ENCODE results near the gene MRLN.
"Not testable (repeated sequence)": the region's sequence is repeated elsewhere in the genome, so short reads cannot be mapped to it uniquely, and the experiment has no call there.

The MRLN gene

DNA sequence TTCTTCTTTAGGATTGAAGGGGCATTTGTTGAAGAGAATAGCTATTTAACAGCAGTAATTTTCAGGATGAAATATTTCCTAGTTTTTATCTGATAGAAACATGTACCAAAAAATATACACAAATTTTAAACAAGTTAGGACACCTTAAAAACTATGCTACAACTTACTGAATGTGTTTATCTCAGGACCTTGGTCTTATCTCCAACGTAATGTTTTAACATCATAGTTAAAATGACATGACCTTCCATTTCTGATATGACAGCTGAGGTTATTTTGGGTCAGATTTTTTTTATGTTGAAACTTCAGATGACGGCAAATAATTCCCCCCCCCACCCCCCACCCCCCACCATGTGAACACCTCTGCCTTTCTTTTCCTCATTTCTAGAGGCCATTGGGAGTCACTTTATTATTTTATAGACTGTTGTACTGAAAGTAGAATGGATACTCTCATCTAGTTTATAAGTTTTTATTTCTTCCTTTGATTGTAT lies 8.0 kb downstream of the MRLN start:
- in situ Hi-C loops (cut with MboI; ENCODE audit: low pct_unique_long_range_greater_than_20kb, low sequenced_read_pairs, unreplicated experiment), result no loop called here
- TF ChIP-seq, protein P1, sequence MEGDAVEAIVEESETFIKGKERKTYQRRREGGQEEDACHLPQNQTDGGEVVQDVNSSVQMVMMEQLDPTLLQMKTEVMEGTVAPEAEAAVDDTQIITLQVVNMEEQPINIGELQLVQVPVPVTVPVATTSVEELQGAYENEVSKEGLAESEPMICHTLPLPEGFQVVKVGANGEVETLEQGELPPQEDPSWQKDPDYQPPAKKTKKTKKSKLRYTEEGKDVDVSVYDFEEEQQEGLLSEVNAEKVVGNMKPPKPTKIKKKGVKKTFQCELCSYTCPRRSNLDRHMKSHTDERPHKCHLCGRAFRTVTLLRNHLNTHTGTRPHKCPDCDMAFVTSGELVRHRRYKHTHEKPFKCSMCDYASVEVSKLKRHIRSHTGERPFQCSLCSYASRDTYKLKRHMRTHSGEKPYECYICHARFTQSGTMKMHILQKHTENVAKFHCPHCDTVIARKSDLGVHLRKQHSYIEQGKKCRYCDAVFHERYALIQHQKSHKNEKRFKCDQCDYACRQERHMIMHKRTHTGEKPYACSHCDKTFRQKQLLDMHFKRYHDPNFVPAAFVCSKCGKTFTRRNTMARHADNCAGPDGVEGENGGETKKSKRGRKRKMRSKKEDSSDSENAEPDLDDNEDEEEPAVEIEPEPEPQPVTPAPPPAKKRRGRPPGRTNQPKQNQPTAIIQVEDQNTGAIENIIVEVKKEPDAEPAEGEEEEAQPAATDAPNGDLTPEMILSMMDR (IDR thresholded peaks at IDR 0.05; ENCODE audit: extremely low read depth, insufficient read depth, missing control alignments), result no peak
- DNase-seq (ENCODE audit: low spot score), result no peak

DNA sequence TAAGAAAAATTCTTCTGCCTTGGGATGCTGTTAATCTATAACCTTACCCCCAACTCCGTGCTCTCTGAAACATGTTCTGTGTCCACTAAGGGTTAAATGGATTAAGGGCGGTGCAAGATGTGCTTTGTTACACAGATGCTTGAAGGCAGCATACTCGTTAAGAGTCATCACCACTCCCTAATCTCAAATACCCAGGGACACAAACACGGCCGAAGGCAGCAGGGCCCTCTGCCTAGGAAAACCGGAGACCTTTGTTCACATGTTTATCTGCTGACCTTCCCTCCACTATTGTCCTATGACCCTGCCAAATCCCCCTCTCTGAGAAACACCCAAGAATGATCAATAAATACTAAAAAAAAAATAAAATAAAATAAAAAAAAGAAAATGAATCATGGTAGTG lies 8.5 kb downstream of the MRLN start:
- DNase-seq (ENCODE audit: low spot score); in situ Hi-C loops (cut with MboI; ENCODE audit: low pct_unique_long_range_greater_than_20kb, low sequenced_read_pairs, unreplicated experiment): not testable (repeated sequence)

DNA sequence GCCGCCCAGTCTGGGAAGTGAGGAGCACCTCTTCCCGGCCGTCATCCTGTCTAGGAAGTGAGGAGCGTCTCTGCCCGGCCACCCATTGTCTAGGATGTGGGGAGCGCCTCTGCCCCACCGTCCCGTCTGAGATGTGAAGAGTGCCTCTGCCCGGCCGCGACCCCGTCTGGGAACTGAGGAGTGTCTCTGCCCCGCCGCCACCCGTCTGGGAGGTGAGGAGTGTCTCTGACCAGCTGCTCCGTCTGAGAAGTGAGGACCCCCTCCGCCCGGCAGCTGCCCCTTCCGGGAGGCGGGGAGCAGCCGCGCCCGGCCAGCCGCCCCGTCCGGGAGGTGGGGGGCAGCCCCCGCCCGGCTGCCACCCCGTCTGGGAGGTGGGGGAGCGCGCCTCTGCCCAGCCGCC lies 9.1 kb downstream of the MRLN start:
- DNase-seq (ENCODE audit: low spot score); in situ Hi-C loops (cut with MboI; ENCODE audit: low pct_unique_long_range_greater_than_20kb, low sequenced_read_pairs, unreplicated experiment): not testable (repeated sequence)

DNA sequence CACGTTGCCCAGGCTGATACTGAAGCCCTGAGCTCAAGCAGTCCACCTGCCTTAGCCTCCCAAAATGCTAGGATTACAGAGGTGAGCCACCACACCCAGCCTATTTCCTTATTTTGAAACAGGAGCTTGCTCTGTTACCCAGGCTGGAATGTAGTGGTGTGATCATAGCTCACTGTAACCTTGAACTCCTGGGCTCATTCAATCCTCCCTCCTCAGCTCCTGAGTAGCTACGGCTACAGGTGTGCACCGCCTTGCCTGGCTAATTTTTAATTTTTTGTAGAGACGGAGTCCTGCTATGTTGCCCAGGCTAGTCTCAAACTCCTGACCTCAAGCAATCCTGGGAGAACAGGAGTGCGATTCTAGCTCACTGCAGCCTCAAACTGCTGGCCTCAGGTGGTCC lies 11.7 kb downstream of the MRLN start:
- no peak for DNase-seq (ENCODE audit: low spot score)
- TF ChIP-seq, protein P1 (IDR thresholded peaks at IDR 0.05; ENCODE audit: extremely low read depth, insufficient read depth, missing control alignments), result no peak
- in situ Hi-C loops (cut with MboI; ENCODE audit: low pct_unique_long_range_greater_than_20kb, low sequenced_read_pairs, unreplicated experiment), result no loop called here

DNA sequence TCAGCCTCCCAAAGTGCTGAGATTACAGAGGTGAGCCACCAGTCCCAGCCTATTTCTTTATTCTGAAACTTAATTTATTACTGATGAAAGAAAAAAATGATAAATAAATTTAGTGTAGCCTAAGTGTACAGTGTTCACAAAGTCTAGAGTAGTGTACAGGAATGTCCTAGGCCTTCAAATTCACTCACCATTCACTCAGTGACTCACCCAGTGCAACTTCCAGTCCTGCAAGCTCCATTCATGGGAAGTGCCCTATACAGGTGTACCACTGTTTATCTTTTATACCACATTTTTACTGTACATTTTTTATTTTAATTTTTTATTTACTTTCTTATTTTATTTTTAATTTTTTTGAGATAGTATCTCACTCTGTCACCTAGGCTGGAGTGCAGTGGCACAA lies 12.2 kb downstream of the MRLN start:
- in situ Hi-C loops (cut with MboI; ENCODE audit: low pct_unique_long_range_greater_than_20kb, low sequenced_read_pairs, unreplicated experiment), result no loop called here
- TF ChIP-seq, protein P1 (IDR thresholded peaks at IDR 0.05; ENCODE audit: extremely low read depth, insufficient read depth, missing control alignments), result no peak
- DNase-seq (ENCODE audit: low spot score), result no peak

DNA sequence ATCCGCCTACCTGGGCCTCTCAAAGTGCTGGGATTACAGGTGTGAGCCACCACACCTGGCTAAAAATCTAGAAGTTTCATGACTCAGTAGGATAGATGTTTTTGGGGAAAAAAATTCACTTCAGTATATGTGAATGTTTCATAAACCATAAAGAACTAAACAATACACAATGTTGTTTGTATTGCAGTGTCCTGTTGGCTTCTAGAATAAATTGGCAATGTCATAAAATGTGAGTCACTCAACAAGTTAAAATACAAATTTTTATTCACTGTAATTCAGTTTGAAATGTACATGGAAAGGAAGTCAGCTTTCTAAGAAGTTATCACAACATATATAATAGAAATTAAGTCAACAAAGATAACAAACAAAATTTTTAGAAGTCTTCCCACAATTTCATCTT lies 16.5 kb downstream of the MRLN start:
- no peak for DNase-seq (ENCODE audit: low spot score)
- in situ Hi-C loops (cut with MboI; ENCODE audit: low pct_unique_long_range_greater_than_20kb, low sequenced_read_pairs, unreplicated experiment), result no loop called here
- TF ChIP-seq, protein P1 (IDR thresholded peaks at IDR 0.05; ENCODE audit: extremely low read depth, insufficient read depth, missing control alignments), result no peak

DNA sequence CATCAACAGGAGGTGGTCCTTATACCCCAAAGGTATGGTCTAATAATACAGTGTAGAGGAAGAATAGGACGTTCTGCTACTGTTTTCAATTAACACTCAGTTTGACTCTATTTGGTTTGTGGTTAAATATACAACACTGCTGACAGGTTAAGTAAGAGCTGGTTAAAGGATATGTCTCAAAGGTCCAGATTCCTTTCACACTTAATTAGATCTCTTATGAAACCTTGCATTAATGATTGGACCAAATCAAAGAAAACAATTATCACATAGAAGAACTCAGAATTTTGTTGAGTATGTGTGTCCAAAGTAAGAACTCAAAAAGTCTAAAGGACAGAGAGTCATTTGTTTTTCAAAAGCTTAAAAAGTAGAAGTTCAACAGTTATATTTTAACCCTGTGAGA lies 18.0 kb downstream of the MRLN start:
- in situ Hi-C loops (cut with MboI; ENCODE audit: low pct_unique_long_range_greater_than_20kb, low sequenced_read_pairs, unreplicated experiment), result no loop called here
- TF ChIP-seq, protein P1 (IDR thresholded peaks at IDR 0.05; ENCODE audit: extremely low read depth, insufficient read depth, missing control alignments), result no peak
- no peak for DNase-seq (ENCODE audit: low spot score)

DNA sequence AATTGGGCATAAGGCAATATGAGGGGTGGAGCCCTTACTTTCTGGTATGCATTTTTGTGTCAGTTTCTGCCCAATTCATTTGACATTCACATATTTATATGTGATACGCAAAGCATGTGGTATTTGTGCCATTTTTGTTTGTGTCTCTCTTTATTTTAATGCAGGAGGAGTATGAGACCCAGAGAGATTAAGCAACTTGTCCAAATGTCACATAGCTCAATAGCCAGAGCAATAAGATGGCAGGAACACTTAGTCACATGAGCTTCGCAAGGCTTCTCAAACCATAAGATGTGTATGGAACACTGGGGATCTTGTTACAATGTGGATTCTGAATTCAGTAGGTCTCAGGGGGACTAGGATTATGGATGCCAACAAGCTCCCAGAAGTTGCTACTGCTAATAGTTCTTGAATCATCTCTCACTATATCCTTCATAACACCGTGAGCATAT lies 19.2 kb downstream of the MRLN start:
- in situ Hi-C loops (cut with MboI; ENCODE audit: low pct_unique_long_range_greater_than_20kb, low sequenced_read_pairs, unreplicated experiment), result no loop called here
- TF ChIP-seq, protein P1 (IDR thresholded peaks at IDR 0.05; ENCODE audit: extremely low read depth, insufficient read depth, missing control alignments), result no peak
- DNase-seq (ENCODE audit: low spot score), result no peak

DNA sequence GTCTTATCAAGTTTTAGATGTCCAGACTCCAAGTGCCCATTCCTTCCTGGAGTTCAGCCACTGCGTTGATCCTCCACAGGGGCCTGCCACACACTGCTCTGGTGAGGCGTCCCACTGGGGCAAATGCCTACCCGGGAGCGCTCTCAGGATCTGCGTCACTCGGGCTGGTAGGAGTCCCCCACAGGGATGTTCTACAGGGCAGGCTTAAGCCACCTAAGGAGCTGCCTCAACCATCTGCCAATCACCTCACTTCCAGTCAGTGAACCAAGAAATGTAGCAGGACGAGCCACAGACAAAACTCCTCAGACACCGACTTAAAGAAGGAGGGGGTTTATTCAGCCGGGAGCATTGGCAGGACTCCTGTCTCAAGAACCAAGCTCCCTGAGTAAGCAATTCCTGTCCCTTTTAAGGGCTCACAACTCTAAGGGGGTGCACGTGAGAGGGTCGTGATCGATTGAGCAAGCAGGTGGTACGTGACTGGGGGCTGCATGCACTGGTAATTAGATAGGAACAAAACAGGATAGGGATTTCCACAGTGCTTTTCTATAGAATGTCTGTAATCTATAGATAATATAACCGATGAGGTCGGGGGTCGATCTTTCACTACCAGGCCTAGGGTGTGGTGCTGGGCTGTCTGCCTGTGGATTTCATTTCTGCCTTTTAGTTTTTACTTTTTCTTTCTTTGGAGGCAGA lies 19.8 kb downstream of the MRLN start:
- in situ Hi-C loops (cut with MboI; ENCODE audit: low pct_unique_long_range_greater_than_20kb, low sequenced_read_pairs, unreplicated experiment); DNase-seq (ENCODE audit: low spot score): not testable (repeated sequence)

DNA sequence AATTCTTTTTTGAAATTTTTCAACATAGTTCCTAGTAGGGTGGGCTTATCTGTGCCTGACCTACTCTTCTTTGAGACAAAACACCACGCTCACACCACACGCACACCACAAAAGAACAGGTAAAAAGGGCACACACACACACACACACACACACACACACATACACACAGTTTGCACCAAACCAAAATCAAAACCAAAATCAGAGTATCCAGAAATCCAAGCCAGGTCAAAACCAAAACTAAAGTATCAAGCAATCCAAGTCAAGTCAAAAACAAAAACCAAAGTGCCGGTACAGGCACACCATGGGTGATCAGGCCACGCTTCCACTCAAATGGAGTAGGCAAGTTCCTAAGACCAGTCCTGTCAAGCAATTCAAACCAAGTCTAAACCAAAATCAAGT lies 20.4 kb downstream of the MRLN start:
- in situ Hi-C loops (cut with MboI; ENCODE audit: low pct_unique_long_range_greater_than_20kb, low sequenced_read_pairs, unreplicated experiment); DNase-seq (ENCODE audit: low spot score): not testable (repeated sequence)

DNA sequence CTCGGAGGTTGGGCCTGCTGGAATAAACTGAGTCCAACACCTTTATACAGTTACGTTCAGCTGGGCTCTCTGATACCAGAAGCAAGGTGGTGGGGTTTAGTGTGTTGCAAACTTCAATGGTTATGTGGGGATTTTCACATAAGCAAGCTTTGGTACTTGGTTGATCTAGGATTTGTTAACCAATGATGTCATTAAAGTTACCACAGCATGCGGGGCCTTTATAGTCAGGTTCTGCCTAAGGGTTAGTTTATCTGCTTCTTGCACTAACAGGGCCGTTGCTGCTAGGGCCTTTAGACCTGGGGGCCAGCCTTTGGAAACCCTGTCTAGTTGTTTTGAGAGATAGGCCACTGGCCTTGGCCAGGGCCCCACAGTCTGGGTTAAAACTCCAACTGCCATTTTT lies 24.1 kb downstream of the MRLN start:
- DNase-seq (ENCODE audit: low spot score); in situ Hi-C loops (cut with MboI; ENCODE audit: low pct_unique_long_range_greater_than_20kb, low sequenced_read_pairs, unreplicated experiment): not testable (repeated sequence)

Measured in GM13977 (cell line).